Sigmoid colon (tissue), 3 donors: ENCODE results near the gene PRDM10.
"Not testable (repeated sequence)": the region's sequence is repeated elsewhere in the genome, so short reads cannot be mapped to it uniquely, and the experiment has no call there.

Experiments
- CTCF ChIP-seq, 4 experiments: fragments of 450-650 bp in 3 of 4; fragments of 200-600 bp in 1 of 4; IDR thresholded peaks; one replicate each; pipeline ENCODE4 v1.5.1; 2016 to 2019; ENCODE audit warnings: antibody characterized with exemption in 4 of 4, mild to moderate bottlenecking in 3 of 4, moderate library complexity in 2 of 4
- POLR2A ChIP-seq, 2 donors: fragments of 450-650 bp; IDR thresholded peaks; one replicate each; pipeline ENCODE4 v1.6.1; 2016; ENCODE audit warnings: antibody characterized with exemption in 2 of 2, mild to moderate bottlenecking in 2 of 2, moderate library complexity in 2 of 2

DNA sequence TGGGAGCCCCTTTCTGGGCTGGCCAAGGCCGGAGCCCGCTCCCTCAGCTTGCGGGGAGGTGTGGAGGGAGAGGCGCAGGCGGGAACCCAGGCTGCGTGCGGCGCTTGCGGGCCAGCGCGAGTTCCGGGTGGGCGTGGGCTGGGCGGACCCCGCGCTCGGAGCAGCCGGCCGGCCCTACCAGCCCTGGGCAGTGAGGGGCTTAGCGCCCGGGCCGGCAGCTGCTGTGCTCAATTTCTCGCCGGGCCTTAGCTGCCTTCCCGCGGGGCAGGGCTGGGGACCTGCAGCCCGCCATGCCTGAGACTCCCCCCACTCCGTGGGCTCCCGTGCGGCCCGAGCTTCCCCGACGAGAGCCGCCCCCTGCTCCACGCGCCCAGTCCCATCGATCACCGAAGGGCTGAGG lies 19.0 kb upstream of the PRDM10 start:
- TF ChIP-seq POLR2A, CTCF (IDR thresholded peaks at IDR 0.05): not testable (repeated sequence)
